Hepatocyte (in vitro differentiated cells): Measurements from ENCODE around the gene NBAS. TPM values are rescaled to one million over a fixed set of nuclear protein-coding genes. Genes with fewer than 3 reads are reported as not detected.

Source experiments
- DNase-seq: peaks from one replicate; pipeline ENCODE4 v3.0.0-alpha.2; 2016; ENCODE audit warnings: low spot score
- H2AFZ ChIP-seq: fragments of 200-600 bp; sonication (generic); 2 replicates; pipeline ENCODE4 v1.6.0; 2016; ENCODE audit warnings: antibody characterized with exemption, mild to moderate bottlenecking
- H3K27ac ChIP-seq: fragments of 200-600 bp; sonication (generic); 2 replicates; pipeline ENCODE4 v1.5.1; 2016; ENCODE audit warnings: mild to moderate bottlenecking
- H3K27me3 ChIP-seq: fragments of 200-600 bp; sonication (generic); 2 replicates; pipeline ENCODE4 v1.6.1; 2016
- H3K36me3 ChIP-seq: fragments of 200-600 bp; sonication (generic); replicated peaks from 2 replicates; pipeline ENCODE4 v1.5.1; 2016; ENCODE audit warnings: low read depth; ENCODE audit not compliant: insufficient read depth
- H3K4me1 ChIP-seq: fragments of 200-600 bp; sonication (generic); 2 replicates; pipeline ENCODE4 v1.5.1; 2016; ENCODE audit warnings: mild to moderate bottlenecking, moderate library complexity; ENCODE audit not compliant: insufficient read depth
- H3K4me2 ChIP-seq: fragments of 200-600 bp; sonication (generic); 2 replicates; pipeline ENCODE4 v1.6.0; 2016
- H3K4me3 ChIP-seq: fragments of 200-600 bp; sonication (generic); 2 replicates; pipeline ENCODE4 v1.5.1; 2016; ENCODE audit warnings: mild to moderate bottlenecking
- H3K79me2 ChIP-seq: fragments of 200-600 bp; sonication (generic); 2 replicates; pipeline ENCODE4 v1.6.0; 2017; ENCODE audit warnings: mild to moderate bottlenecking
- H3K9me2 ChIP-seq: fragments of 200-600 bp; sonication (generic); replicated peaks from 2 replicates; pipeline ENCODE4 v1.6.0; 2017; ENCODE audit warnings: mild to moderate bottlenecking; ENCODE audit not compliant: insufficient read depth
- H3K9me3 ChIP-seq: fragments of 200-600 bp; sonication (generic); 2 replicates; pipeline ENCODE4 v1.5.1; 2016; ENCODE audit warnings: low read depth, mild to moderate bottlenecking
- H4K20me1 ChIP-seq: fragments of 200-600 bp; sonication (generic); 2 replicates; pipeline ENCODE4 v1.6.0; 2016; ENCODE audit warnings: mild to moderate bottlenecking; ENCODE audit not compliant: insufficient read depth, poor library complexity, severe bottlenecking
- EZH2 ChIP-seq: fragments of 200-600 bp; sonication (generic); IDR thresholded peaks from 2 replicates; pipeline ENCODE4 v1.6.1; 2016; ENCODE audit warnings: antibody characterized with exemption, mild to moderate bottlenecking, borderline replicate concordance
- EZH2phosphoT487 ChIP-seq: fragments of 200-600 bp; sonication (generic); IDR thresholded peaks from one replicate; pipeline ENCODE4 v1.6.1; 2018; ENCODE audit warnings: antibody characterized with exemption, mild to moderate bottlenecking, low read depth, moderate library complexity; ENCODE audit not compliant: unreplicated experiment, severe bottlenecking
- WGBS: methylation state at CpG from one replicate; pipeline ENCODE4 v1.1.6; 2016; ENCODE audit warnings: low lambda C conversion rate; ENCODE audit errors: missing lambda C conversion rate; 5-methylcytosine and 5-hydroxymethylcytosine counted together
- polyA plus RNA-seq: library from polyadenylated mRNA; unstranded; fragments of >200 nt; fragmentation: Nextera tagmentation; extraction: Ambion mirVana; gene quantifications from 2 replicates; pipeline ENCODE4 v1.2.1, GENCODE V29; 2016
- total RNA-seq: library from RNA; depleted of rRNA; stranded (reverse); fragments of >200 nt; gene quantifications from 2 replicates; pipeline ENCODE4 v1.2.3, GENCODE V29; 2014
- TF ChIP-seq, protein P1 (sequence below): fragments of 200-600 bp; sonication (generic); IDR thresholded peaks from 2 replicates; pipeline ENCODE4 v1.5.1; 2016; ENCODE audit warnings: antibody characterized with exemption, mild to moderate bottlenecking; ENCODE audit not compliant: poor library complexity

The NBAS gene
- total and polyA plus RNA-seq, 2 experiments from 2014 or later, result 20.8 to 47.2 TPM

GRCh38 chr2:15593327-15593705 lies 32.2 kb upstream of the NBAS start:
- Histone ChIP-seq H4K20me1 (peaks cover 16% of the 10 kb centered on the region), H3K9me2 (no peaks in the 10 kb centered on the region), H3K4me3 (peak overlapping the region; percentile 96), H2AFZ (no peak overlapping the region), H3K36me3 (peaks cover 4% of the 10 kb centered on the region), H3K79me2 (peaks cover 42% of the 10 kb centered on the region), H3K27ac (no peak overlapping the region), H3K4me1 (peaks cover 3% of the 10 kb centered on the region), H3K27me3 (no peaks in the 10 kb centered on the region), H3K4me2 (peak overlapping the region; percentile 84), H3K9me3 (no peaks in the 10 kb centered on the region)
- 95% methylated on average over 3 of the region's 3 CpGs for WGBS
- TF ChIP-seq, protein P1, sequence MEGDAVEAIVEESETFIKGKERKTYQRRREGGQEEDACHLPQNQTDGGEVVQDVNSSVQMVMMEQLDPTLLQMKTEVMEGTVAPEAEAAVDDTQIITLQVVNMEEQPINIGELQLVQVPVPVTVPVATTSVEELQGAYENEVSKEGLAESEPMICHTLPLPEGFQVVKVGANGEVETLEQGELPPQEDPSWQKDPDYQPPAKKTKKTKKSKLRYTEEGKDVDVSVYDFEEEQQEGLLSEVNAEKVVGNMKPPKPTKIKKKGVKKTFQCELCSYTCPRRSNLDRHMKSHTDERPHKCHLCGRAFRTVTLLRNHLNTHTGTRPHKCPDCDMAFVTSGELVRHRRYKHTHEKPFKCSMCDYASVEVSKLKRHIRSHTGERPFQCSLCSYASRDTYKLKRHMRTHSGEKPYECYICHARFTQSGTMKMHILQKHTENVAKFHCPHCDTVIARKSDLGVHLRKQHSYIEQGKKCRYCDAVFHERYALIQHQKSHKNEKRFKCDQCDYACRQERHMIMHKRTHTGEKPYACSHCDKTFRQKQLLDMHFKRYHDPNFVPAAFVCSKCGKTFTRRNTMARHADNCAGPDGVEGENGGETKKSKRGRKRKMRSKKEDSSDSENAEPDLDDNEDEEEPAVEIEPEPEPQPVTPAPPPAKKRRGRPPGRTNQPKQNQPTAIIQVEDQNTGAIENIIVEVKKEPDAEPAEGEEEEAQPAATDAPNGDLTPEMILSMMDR, result no peak
- no peak for TF ChIP-seq EZH2phosphoT487
- no peak for TF ChIP-seq EZH2
- no peak for DNase-seq

GRCh38 chr2:15591692-15592463 lies 30.7 kb upstream of the NBAS start, which contains the start of gene DDX1:
DDX1 (plus strand) TSS chr2:15591868; CDS start chr2:15591934, 66 bp downstream.
- peak; percentile 94 for DNase-seq
- 0% methylated on average over 39 of the region's 68 CpGs for WGBS
- Histone ChIP-seq H3K27ac (peak within 1 kb of the TSS; percentile 98), H3K79me2 (peaks cover 42% of the 10 kb centered on the region), H4K20me1 (peaks cover 16% of the 10 kb centered on the region), H3K4me2 (peak within 1 kb of the TSS; percentile 84), H3K9me2 (no peaks in the 10 kb centered on the region), H3K9me3 (no peaks in the 10 kb centered on the region), H2AFZ (peak within 1 kb of the TSS; percentile 97), H3K4me1 (peaks cover 3% of the 10 kb centered on the region), H3K27me3 (no peaks in the 10 kb centered on the region), H3K36me3 (peaks cover 4% of the 10 kb centered on the region), H3K4me3 (peak within 1 kb of the TSS; percentile 96)
- TF ChIP-seq EZH2 (no peak), EZH2phosphoT487 (no peak)
- TF ChIP-seq, protein P1, result no peak

GRCh38 chr2:15591373-15591691 lies 30.2 kb upstream of the NBAS start:
- no peak for DNase-seq
- Histone ChIP-seq H3K4me2 (peak overlapping the region; percentile 84), H3K9me3 (no peaks in the 10 kb centered on the region), H3K36me3 (peaks cover 4% of the 10 kb centered on the region), H2AFZ (peak overlapping the region; percentile 97), H3K4me3 (peak overlapping the region; percentile 96), H3K9me2 (no peaks in the 10 kb centered on the region), H3K27me3 (no peaks in the 10 kb centered on the region), H3K27ac (peak overlapping the region; percentile 98), H3K79me2 (peaks cover 42% of the 10 kb centered on the region), H4K20me1 (peaks cover 16% of the 10 kb centered on the region), H3K4me1 (peaks cover 3% of the 10 kb centered on the region)
- TF ChIP-seq, protein P1, result no peak
- TF ChIP-seq EZH2 (no peak), EZH2phosphoT487 (no peak)
- WGBS, result 33% methylated on average over 7 of the region's 7 CpGs
